GM19324 (cell line): ENCODE measurements around the gene OR8A1.
"Not testable (repeated sequence)": the region's sequence is repeated elsewhere in the genome, so short reads cannot be mapped to it uniquely, and the experiment has no call there.

Source experiments
- ATAC-seq: cut with Tn5 transposase; IDR thresholded peaks from one replicate; pipeline ENCODE4 v1.9.1; 2021; ENCODE audit warnings: mild to moderate bottlenecking, moderate library complexity; ENCODE audit not compliant: unreplicated experiment, low FRiP score

The OR8A1 gene

GRCh38 chr11:124591430-124591829 lies 21.6 kb downstream of the OR8A1 start:
- no peak for ATAC-seq

GRCh38 chr11:124592627-124593026 lies 22.8 kb downstream of the OR8A1 start:
- ATAC-seq = no peak

GRCh38 chr11:124595302-124595701 lies 25.5 kb downstream of the OR8A1 start:
- ATAC-seq = no peak

GRCh38 chr11:124597626-124598025 lies 27.8 kb downstream of the OR8A1 start:
- no peak for ATAC-seq

- no peak for ATAC-seq
Observed at GRCh38 chr11:124600621-124601320, 31.0 kb downstream of the OR8A1 start.

- ATAC-seq = no peak
Observed at GRCh38 chr11:124602193-124602592, 32.4 kb downstream of the OR8A1 start.

GRCh38 chr11:124602723-124603122 lies 32.9 kb downstream of the OR8A1 start:
- not testable (repeated sequence) for ATAC-seq

GRCh38 chr11:124605719-124606118 lies 35.9 kb downstream of the OR8A1 start:
- ATAC-seq = no peak

- no peak for ATAC-seq
Observed at GRCh38 chr11:124608147-124608546, 38.4 kb downstream of the OR8A1 start.

GRCh38 chr11:124610295-124610694 lies 40.5 kb downstream of the OR8A1 start:
- ATAC-seq = no peak

GRCh38 chr11:124611064-124611463 lies 41.3 kb downstream of the OR8A1 start, which contains the start of gene PANX3:
Gene PANX3, plus strand, starts transcription at chr11:124611428. Its CDS starts 129 bp downstream, at chr11:124611557.
- no peak for ATAC-seq

- no peak for ATAC-seq
Observed at GRCh38 chr11:124612045-124612444, 42.2 kb downstream of the OR8A1 start.

- no peak for ATAC-seq
Observed at GRCh38 chr11:124612567-124613246, 42.9 kb downstream of the OR8A1 start.

- ATAC-seq = no peak
Observed at GRCh38 chr11:124618863-124619262, 49.1 kb downstream of the OR8A1 start.
